GM19468 (cell line): ENCODE data around the gene COL5A1.

ENCODE experiments used
- ATAC-seq: cut with Tn5 transposase; IDR thresholded peaks from one replicate; pipeline ENCODE4 v1.9.1; 2021; ENCODE audit warnings: mild to moderate bottlenecking, moderate library complexity, moderate number of reproducible peaks; ENCODE audit not compliant: unreplicated experiment; ENCODE audit errors: extremely low read depth

COL5A1 gene

DNA sequence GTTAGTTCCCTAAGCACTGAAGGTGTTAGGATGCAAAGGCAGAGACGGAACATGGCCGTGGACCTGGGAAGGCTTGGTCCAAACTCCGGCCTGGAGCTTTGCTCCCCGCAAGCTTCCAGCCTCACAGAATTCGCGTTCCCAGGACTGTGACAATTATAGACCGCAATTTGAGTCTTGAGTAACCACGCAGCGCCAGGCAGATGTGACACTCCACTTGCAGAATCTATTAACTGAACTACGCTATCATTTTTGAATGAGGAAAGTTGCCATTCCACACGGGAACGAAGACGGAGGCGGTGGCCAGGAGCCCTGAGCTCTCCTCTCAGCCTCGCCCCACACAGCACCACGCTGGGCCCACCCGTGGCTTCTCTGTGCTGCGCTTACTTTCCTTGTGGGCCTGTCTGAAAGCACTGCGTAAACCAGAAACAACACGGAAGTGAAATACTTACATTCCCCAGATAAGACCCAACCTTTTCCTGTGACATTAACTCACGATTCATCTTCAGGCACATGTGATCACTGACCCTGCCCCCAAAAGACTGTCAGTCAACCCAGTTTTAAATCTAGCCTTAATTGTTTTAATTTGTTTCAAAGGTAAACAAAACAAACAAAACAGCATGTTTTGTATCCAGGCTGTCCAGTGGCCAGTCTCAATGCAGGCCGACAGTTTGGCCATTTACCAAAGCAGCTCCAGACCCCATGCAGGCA is 16.1 kb upstream of the COL5A1 start:
- ATAC-seq = no peak

DNA sequence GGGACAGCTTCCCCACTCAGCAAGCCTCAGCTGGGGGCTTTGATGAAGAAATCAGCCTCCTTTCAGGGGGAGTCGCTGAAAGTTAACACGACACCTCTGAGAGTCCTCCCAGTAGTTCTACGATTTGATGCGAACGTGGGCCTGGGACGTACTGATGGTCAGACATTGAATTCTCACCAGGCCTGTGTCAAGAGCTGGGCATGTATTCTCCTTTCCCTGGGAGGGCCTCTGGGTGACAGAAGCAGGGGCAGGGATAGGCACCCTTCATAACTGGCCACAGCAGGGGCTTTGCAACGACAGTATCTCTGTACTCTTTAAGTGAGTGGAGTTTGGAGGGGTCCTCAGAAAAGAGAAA is 15.6 kb upstream of the COL5A1 start:
- no peak for ATAC-seq

DNA sequence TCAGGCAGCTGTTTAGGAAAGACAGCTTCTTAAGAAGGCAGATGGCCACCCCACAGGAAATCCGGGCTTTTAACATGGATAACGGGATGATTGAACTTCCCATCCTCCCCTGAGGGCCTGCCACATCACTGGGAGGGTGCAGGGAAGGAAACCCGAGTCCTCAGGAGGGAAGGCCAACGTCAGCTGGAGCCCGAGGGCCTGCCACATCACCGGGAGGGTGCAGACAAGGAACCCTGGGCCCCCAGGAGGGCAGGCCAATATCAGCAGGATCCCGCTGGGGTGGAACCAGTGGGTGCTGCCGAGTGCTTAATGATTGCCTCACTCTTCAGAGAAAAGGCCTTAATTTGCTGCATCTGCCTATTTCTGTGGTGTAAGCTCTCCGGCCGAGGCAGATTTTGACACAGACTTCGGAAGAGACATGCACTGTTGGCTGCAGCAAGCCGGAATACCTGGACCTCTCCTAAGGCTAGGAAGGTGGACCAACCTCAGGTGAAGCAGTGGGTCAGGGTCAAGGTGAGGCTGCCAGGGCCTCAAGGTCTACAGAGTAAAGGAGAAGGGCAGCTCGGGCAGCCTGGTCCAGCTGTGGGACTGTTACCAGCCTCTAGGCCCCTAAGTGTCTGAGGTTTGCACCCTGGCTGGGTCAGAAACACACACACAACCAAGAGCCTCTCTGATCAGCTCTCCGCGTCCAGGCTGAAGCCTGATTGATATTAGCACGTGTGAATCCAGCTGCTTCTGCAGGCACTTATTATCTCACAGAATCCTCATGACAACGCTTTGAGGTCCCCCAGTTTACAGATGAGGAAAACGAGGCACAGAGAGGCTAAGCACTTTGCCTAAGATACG is 14.8 kb upstream of the COL5A1 start:
- ATAC-seq = no peak

DNA sequence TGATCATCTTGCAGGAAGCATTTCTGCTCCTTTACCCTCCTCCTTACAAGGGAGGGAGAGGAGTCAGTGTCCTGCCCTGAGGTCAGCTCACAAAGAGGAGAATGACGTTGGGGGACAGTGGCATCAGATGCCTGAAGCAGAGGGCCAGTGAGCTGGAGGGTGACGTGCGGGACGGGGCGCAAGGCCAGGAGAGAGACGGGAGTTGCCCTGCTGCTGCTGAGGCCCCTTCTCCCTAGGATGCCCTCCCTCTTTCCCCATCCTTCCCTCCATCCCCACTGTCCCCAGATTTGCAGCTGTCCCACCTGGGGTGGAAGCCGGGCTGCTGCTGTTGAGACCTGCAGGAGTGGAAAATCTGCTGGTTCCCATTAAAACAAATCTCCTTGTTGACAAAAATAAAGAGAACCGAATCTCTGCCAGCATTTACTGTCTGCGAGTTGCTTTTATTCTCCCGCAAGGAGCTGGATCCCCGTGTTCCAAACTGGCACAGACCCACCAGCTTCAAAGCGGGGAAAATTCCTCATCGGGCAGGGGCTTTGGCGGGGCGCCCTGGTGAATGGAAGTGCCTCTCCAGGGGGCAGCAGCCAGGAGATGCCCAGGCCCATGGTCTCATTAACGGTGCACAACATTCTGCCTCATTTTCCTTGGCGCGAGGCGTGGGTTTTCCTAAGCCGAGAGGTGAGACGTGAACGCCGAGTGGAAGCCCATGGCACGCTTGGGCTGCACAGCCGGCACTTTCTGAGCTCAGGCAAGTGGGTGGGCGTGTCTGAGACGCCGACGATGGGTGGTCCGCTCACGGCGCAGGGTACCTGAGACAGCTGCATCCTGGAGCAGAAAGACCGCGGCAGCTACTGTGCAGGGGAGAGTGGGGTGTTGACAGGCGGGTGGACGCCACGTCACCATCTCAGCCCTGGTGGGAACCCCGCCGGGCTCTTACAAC is 13.9 kb upstream of the COL5A1 start:
- ATAC-seq = no peak

GRCh38 chr9:134628354-134628736 is 13.3 kb upstream of the COL5A1 start:
- ATAC-seq = no peak

DNA sequence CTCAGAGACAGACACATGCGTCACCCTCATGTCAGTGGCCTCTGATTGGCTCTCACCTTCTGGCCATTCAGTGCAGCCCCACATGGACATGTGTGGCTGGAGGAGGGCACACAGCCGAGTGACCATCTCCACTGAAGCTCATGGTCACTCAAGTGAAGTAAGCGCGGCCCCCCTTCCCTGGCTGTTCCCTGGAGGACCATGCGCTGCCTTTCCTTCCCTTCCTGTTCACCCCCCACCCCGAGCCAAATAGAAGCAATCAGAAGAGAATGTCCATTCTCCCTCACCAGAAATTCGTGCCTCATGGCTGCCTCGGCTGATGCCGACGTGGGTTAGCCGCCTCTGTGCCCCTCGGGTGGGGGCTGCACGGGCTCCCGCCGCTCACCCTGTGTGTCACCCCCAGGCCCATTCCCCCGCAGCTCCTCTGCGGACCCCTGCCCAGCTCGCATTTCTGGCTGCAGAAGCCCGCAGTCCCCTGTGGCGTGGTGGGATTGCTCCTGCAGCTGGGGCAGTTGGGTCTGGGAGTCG is 12.5 kb upstream of the COL5A1 start:
- ATAC-seq = no peak

DNA sequence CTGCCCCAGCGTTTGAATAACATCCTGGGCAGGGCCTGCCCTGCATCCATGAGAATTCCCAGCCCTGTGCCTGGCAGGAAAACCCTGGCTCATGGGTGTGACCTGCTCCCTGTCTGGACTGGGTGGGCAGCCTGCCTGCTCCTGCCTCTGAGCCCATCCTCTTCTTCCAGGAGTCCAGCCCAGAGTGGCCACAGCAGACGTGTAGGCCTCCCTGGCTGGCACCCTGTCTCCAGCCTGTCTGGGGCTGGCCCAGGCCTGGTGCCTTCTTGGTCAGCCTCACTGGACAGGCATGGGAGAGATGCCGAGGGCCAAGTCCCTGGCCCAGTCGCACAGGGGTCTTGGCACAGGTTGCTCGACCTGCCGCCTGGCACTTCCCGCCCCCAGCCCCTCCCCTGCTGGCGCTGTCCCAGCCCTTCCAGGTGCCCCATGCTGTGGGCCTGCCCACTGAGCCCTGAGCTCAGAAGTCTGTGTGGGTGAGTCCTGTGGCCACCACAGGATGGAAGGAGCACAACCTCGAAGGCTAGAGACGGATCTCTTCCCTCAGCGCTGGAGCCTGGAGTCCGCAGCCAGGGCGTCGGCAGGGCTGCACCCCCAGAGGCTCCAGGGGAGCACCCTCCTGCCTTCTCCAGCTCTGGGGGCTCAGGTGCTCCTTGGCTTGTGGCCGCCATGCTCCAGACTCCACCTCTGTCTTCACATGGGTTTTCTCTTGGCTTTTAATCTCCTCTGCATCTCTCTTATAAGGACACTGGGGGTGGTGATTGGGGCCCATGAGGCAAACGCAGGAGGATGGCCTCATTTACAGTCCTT is 11.8 kb upstream of the COL5A1 start:
- ATAC-seq = no peak

DNA sequence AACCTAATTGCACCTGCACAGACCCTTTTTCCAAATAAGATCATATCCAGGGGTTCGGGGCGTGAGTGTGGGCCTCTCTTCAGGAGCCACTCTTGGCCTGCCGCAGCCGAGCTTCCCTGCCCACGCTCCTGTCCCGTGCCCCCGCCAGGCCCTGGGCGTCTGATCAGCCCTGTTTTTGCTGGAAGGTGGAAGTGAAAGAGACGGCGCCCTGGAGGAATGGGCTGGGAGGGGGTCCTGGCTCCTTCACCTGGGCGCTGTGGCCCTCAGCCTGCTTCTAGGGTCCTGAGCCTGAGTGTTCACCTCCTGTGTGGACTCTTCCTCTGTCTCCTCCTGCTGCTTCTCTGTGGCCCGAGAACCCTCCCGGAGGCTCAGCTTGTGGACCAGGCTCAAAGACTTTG is 11.2 kb upstream of the COL5A1 start:
- no peak for ATAC-seq

DNA sequence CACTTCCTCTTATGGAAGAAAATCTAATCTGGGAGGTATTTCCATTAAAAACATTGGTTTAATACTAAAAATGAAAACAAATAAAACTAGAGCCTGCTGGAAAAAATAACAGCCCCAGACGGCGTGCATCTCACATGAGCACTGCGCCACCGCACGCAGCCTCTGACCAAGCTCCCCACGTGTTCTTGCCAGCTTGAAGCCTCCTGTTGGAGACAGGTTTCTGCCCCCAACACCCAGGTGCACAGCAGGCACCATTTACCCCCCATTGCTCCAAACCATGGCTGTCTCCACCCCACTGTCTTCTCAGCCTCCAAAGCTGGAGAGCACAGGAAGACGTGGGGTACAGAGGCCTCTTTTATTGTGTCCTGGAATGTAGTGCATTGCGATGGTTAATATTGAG is 10.7 kb upstream of the COL5A1 start:
- ATAC-seq = no peak

GRCh38 chr9:134631881-134632280 is 9.7 kb upstream of the COL5A1 start:
- no peak for ATAC-seq

GRCh38 chr9:134632329-134632728 is 9.3 kb upstream of the COL5A1 start:
- no peak for ATAC-seq

DNA sequence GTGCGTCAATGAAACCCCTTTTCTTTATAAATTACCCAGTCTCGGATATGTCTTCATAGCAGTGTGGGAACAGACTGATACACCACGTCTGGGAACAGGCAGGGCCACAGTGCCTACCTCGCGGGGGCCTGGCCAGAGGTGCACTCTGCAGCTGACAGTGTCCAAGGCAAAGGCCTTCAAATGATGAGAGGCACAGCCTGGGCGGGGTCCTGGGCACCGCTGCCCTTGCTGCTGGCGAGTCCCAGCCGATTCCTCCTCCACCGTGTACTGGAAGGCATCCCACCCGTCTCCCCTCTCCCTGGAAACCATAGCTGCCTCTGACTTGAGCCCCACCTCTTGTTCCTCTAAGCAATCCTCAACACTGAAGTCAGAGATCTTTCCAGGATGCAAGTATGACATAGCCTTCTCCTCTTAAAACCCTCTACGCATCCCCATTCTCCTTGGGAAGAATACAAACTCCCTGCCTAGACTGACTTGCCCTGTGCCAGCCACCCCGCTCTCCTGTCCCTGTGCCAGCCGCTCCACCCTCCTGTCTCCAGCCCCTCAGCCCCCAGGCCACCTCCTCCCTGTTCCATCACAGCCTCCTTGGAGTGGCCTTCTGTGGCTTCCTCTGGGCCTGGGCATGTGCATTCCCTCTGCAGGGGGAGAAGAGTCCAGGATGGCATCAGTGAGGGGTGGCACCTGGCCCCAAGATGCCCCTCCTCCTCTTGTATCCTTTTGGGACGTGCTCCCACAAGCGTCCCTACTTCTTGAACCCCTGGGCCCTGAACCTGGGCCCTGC is 8.1 kb upstream of the COL5A1 start:
- ATAC-seq = no peak

DNA sequence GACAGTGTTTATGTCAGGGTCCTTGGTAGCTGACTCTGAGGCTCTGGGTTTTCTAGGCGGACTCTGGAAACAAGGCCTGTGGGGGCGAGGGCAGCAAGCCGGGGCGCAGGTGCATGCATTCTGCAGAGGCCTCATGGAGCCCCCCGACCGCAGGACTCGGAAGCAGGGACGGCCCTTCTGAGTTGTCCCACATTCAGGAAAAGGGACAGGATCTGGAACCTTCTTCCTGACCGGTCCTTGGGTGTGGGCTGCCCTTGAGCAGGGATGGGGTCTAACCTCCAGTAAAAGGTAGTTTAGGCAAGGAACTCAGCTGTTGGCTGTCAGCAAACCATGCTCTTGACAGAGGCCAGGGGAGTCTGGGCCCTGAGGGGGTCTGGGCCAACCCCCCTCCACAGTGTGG is 7.4 kb upstream of the COL5A1 start:
- ATAC-seq = no peak

GRCh38 chr9:134634667-134635230 is 6.9 kb upstream of the COL5A1 start:
- ATAC-seq = no peak

DNA sequence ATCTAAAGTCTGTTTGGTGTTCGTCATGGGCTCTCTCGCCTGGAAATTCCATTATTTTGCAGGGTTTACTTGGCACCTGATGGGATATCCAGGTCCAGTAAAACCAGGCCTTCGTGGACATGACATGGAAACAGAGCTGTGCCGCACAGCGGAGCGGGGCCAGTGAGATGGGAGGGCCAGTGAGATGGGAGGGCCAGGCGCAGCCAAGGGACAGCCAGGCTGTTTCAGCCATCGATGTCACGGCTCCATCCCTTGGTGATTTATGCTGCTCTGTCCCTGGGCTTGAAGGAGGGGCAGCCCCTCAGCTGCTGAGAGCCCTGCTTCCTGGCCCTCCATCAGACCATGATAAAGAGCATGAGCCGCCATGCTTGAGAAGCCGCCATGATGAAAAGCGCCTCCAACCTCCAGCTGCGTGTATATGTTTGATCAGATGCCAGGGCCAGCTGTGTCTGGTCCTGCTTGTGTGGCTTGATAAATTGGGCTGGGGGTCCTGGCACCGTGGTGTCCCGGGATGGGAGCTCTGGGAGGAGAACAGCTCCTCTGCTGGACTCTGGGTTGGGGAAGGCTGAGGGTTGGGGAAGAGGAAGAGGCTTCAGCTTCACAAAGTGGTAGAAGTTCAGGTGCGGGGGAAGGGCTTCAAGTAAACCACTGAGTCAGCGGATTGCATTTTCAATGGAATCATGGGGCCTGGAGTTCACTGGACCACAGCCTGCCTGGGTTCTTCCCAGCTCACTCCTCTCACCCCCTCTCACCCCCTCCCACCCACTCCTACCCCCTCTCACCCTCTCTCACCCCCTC is 6.1 kb upstream of the COL5A1 start:
- ATAC-seq = no peak

- no peak for ATAC-seq
Measured at GRCh38 chr9:134636149-134636507, 5.5 kb upstream of the COL5A1 start.

DNA sequence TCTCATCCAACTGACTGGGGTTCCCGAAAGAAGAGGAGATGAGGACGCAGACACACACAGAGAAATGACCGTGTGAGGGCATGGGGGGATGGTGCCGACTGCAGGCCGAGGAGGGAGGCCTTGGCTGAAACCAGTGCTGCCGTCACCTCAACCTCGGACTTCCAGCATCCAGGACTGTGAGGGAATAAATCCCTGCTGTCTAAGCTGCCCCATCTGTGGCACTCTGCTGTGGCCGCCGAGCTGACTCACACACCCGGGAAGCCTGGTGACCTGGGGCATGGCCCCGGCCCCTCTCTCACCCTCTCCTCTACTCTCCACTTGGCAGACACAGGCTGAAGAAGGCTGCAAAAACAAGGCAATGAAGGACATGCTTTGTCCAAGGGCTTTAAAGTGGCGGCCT is 4.4 kb upstream of the COL5A1 start:
- no peak for ATAC-seq
